ENCODE measurements around the gene DDB1. TPM values are rescaled to one million over a fixed set of nuclear protein-coding genes. Genes with fewer than 3 reads are reported as not detected.
"Not testable (repeated sequence)": the region's sequence is repeated elsewhere in the genome, so short reads cannot be mapped to it uniquely, and the experiment has no call there.

The DDB1 gene
- total RNA-seq, 2 experiments from 2014 or later = 140 to 147 TPM

DNA sequence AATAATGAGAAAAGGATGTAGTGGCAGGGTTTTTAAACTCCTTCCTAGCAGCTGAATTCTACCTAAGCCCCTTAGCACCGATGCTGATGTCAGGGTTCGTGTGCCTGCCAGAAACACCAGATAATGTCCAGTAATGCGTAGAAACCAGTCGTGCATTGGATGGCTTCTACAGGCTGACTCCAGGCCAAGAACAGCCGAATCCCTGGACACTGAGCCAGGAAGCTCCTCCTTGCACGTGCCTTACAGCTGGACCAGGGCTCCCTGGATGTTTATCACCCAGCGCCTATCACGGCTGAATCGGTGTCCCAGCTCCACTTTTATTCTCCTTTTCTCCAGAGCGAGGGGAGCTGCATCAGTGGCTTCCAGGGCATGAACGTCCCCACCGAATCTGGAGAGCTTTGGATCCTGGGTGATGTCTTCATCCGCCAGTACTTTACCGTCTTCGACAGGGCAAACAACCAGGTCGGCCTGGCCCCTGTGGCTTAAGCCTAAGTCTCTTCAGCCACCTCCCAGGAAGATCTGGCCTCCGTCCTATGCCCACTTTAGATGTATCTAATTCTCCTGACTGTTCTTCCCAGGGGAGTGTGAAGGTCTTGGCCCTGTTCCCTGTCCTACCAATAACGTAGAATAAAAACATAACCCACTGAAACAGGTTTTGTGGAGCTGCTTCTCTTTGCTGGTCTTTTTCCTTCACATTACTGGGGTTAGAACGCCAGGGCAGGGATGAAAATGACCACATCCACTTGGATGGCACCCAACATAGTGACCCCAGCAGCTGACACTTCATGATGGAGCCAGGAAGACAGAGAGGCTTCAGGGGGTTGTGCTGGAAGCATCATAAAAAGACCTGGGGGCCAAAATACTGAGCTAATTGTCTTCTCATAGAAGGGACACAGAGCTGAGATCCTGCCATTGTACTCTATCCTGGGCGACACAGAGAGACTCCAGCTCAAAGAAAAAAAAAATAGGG is 81.8 kb downstream of the DDB1 start:
- H3K27ac Mint-ChIP-seq; H3K27ac ChIP-seq (ENCODE audit: low read depth in 1 of 2, low read length in 2 of 2); H3K27me3 Mint-ChIP-seq; H3K4me3 Mint-ChIP-seq; H3K4me3 ChIP-seq (ENCODE audit: low read length); H3K9me3 Mint-ChIP-seq; H3K27me3 ChIP-seq (ENCODE audit: control insufficient read depth in 1 of 2, insufficient read depth in 2 of 2, low read length in 2 of 2); ATAC-seq (ENCODE audit: poor library complexity); DNase-seq; H3K9me3 ChIP-seq (ENCODE audit: control insufficient read depth in 1 of 2, insufficient read depth in 1 of 2, low read length in 2 of 2); H3K36me3 Mint-ChIP-seq (ENCODE audit: low read depth); H3K36me3 ChIP-seq (ENCODE audit: insufficient read depth, low read length); H3K4me1 ChIP-seq (ENCODE audit: insufficient read depth, low read length); H3K4me1 Mint-ChIP-seq (ENCODE audit: low read depth); POLR2A ChIA-PET: not testable (repeated sequence)
- CTCF ChIA-PET = interaction anchor here (0.7 kb wide), 1 partner anchor 208 kb away, joined by 4 read pairs; no protein-coding TSS in a partner anchor
- intact Hi-C loops (cut with DNase I, micrococcal nuclease) = loop anchor here in 1 of 2 experiments (10.0 kb wide), 1 partner anchor 144 kb away; the partner anchor contains the start of gene TMEM216

Other genes with a start within 250 kb of the DDB1 start
- 100 to 1,000 TPM; 421 to 423 TPM for gene CD5, start 230.6 kb downstream of the DDB1 start, total RNA-seq
- gene VPS37C, start 171.7 kb downstream of the DDB1 start, total RNA-seq = 1 to 10 TPM; 1.8 to 2.0 TPM
- gene PGA3, start 129.6 kb downstream of the DDB1 start, total RNA-seq = not detected
- not detected for gene PGA4, start 110.8 kb downstream of the DDB1 start, total RNA-seq
- not detected for gene PGA5, start 91.9 kb downstream of the DDB1 start, total RNA-seq
- 1 to 10 TPM in 1 of 2 experiments, under 1 TPM in 1; 0.64 to 1.0 TPM for gene VWCE, start 37.8 kb downstream of the DDB1 start, total RNA-seq
- 10 to 100 TPM; 21.8 to 26.3 TPM for gene TKFC, start 123 bp upstream of the DDB1 start, total RNA-seq
- 10 to 100 TPM; 24.4 to 25.8 TPM for gene CYB561A3, start 28.8 kb upstream of the DDB1 start, total RNA-seq
- gene TMEM138, start 29.3 kb upstream of the DDB1 start, total RNA-seq = 10 to 100 TPM; 59.2 to 60.9 TPM
- gene TMEM216, start 59.5 kb upstream of the DDB1 start, total RNA-seq = 1 to 10 TPM; 3.4 to 3.8 TPM
- gene CPSF7, start 96.9 kb upstream of the DDB1 start, total RNA-seq = 100 to 1,000 TPM; 111 to 116 TPM
- 10 to 100 TPM; 28.7 to 33.0 TPM for gene SDHAF2, start 97.0 kb upstream of the DDB1 start, total RNA-seq
- gene LRRC10B, start 175.6 kb upstream of the DDB1 start, total RNA-seq = not detected
- not detected for gene SYT7, start 248.0 kb upstream of the DDB1 start, total RNA-seq

Measured in CD4-positive, alpha-beta T cell (primary cell).